Measurements from ENCODE around the gene DAAM1. TPM values are rescaled to one million over a fixed set of nuclear protein-coding genes. Genes with fewer than 3 reads are reported as not detected.

Gene DAAM1
- total RNA-seq, 1 donor from 2014 or later = 67.6 TPM

GRCh38 chr14:59358102-59358501 lies 169.6 kb downstream of the DAAM1 start:
- intact Hi-C loops (cut with DNase I) = no loop called here
- peak overlapping the region; percentile 60 to 73 for H3K27ac ChIP-seq

GRCh38 chr14:59358784-59359183 lies 170.3 kb downstream of the DAAM1 start:
- Histone ChIP-seq H3K9me3 (no peaks in the 10 kb centered on the region), H3K27ac (peak overlapping the region; percentile 60 to 73), H3K4me1 (peaks cover 7 to 36% of the 10 kb centered on the region in 2 donors)

More at GRCh38 chr14:59358102-59358501, 169.6 kb downstream of the DAAM1 start:
- no peaks in the 10 kb centered on the region for H3K27me3 ChIP-seq
- TF ChIP-seq, protein P1, sequence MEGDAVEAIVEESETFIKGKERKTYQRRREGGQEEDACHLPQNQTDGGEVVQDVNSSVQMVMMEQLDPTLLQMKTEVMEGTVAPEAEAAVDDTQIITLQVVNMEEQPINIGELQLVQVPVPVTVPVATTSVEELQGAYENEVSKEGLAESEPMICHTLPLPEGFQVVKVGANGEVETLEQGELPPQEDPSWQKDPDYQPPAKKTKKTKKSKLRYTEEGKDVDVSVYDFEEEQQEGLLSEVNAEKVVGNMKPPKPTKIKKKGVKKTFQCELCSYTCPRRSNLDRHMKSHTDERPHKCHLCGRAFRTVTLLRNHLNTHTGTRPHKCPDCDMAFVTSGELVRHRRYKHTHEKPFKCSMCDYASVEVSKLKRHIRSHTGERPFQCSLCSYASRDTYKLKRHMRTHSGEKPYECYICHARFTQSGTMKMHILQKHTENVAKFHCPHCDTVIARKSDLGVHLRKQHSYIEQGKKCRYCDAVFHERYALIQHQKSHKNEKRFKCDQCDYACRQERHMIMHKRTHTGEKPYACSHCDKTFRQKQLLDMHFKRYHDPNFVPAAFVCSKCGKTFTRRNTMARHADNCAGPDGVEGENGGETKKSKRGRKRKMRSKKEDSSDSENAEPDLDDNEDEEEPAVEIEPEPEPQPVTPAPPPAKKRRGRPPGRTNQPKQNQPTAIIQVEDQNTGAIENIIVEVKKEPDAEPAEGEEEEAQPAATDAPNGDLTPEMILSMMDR (IDR thresholded peaks at IDR 0.05) = no peak
- H3K9me3 ChIP-seq = no peaks in the 10 kb centered on the region
- H3K4me1 ChIP-seq = peaks cover 7 to 32% of the 10 kb centered on the region in 2 donors
- peaks cover 37 to 38% of the 10 kb centered on the region in 2 donors for H3K36me3 ChIP-seq
- no peak overlapping the region for H3K4me3 ChIP-seq
- DNase-seq (ENCODE audit: low spot score in 2 of 2) = peak in 1 of 2 donors; percentile 78

DNA sequence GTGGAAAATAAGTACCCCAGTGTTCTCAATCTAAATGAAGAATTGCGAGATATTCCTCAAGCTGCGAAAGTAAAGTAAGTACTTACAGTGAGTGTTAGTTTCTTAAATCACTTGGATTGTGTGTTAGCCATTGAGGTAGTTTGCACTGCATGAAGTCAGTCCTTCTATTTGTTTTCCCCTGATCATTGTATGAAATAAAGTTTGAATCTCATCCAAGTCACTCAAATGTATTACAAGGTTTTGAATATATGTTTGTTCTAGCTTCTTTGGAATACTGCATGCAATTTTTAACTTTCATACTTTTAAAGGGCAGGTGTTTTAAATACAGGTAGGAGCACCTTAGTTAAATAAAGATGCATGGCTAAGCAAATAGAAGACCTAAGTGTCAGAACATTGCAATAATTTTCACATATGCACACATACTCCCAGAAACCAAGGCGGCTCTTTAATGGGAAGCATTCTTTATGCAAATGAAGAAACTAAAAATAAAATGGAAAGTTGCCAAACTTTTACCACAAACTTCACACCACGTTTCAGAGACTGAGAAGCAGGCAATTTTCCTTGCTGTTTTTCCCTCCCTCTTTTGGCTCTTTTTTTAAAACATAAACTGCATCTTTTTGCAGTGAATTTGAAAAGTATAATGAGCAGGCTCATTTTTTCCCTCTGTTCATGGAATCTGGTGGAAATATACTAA lies 171.1 kb downstream of the DAAM1 start:
- intact Hi-C loops (cut with DNase I) = loop anchor here (5.0 kb wide), 1 partner anchor 63 kb away; no protein-coding TSS in a partner anchor
- Histone ChIP-seq H3K4me1 (peaks cover 7 to 36% of the 10 kb centered on the region in 2 donors), H3K9me3 (no peaks in the 10 kb centered on the region), H3K27me3 (no peaks in the 10 kb centered on the region), H3K4me3 (no peak overlapping the region), H3K36me3 (peaks cover 27 to 31% of the 10 kb centered on the region in 2 donors), H3K27ac (no peak overlapping the region)
- no peak for DNase-seq (ENCODE audit: low spot score in 2 of 2)
- TF ChIP-seq, protein P1 (IDR thresholded peaks at IDR 0.05) = no peak

More at GRCh38 chr14:59358784-59359183, 170.3 kb downstream of the DAAM1 start:
- no peak overlapping the region for H3K4me3 ChIP-seq
- no peaks in the 10 kb centered on the region for H3K27me3 ChIP-seq
- intact Hi-C loops (cut with DNase I) = no loop called here
- no peak for DNase-seq (ENCODE audit: low spot score in 2 of 2)
- peaks cover 31 to 35% of the 10 kb centered on the region in 2 donors for H3K36me3 ChIP-seq
- TF ChIP-seq, protein P1 (IDR thresholded peaks at IDR 0.05) = no peak

DNA sequence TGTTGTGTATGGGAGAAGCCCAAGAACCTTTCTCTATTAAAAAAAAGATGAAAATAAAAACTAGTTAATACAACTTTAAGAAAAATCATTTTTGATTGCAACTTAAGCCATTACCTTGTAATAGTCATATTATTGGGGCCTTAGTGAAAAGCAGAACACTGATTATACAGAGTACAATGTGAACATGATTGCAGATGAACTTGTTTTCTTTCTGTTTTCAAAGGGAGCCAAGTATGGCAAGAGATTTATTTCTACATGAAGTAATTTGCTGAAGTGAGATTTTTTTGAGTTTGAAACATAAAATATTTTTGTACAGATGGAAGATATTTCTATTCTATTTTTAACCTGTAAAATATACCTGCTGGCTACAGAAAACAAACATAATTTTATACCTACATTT lies 171.8 kb downstream of the DAAM1 start:
- no peaks in the 10 kb centered on the region for H3K27me3 ChIP-seq
- H3K9me3 ChIP-seq = no peaks in the 10 kb centered on the region
- intact Hi-C loops (cut with DNase I) = loop anchor here (5.0 kb wide), 1 partner anchor 62 kb away; no protein-coding TSS in a partner anchor
- peaks cover 7 to 36% of the 10 kb centered on the region in 2 donors for H3K4me1 ChIP-seq
- H3K36me3 ChIP-seq = peaks cover 24 to 29% of the 10 kb centered on the region in 2 donors
- DNase-seq (ENCODE audit: low spot score in 2 of 2) = no peak
- no peak overlapping the region for H3K4me3 ChIP-seq
- no peak overlapping the region for H3K27ac ChIP-seq
- TF ChIP-seq, protein P1 (IDR thresholded peaks at IDR 0.05) = no peak

DNA sequence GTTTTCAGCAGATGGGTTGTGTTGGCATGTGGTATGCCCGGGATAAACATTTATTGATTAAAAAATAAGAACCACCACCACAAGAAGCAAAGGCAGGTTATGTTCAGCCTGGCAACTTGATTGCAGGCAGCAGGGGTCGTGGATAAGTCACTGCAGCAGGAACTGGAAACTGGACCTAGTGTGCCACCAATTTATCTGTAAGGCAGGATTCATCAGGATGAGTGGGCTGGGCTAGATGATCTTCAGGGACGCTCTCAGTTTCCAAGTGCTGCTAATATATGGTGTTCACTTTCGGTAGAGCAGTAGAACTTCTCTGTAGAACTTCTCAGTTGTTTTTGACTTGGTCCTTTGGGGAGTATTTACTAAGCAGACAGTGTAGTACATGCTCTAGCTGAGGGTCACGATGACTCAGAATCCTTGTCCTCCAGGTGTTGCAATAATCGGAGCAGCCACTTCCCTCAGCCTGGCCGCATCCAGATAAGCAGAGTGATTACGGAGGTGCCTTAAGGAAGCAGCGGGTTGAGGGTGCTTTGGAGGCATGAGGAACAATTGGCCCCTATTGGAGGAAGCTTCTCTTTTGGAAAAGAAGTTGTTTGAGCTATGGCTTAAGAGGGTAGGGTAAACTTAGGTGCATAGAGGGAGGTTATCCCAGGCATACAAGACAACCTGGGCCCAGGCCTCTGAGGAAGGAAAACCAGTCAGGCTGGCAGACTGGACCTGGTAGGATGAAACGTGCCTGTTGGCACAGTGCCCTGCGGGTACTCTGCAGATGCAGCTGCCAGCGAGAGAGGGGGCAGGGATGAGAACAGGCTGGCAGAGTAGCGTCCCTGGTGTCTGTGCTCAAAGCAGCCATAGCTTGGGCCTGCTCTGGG lies 172.7 kb downstream of the DAAM1 start:
- TF ChIP-seq, protein P1 (IDR thresholded peaks at IDR 0.05) = no peak
- Histone ChIP-seq H3K9me3 (no peaks in the 10 kb centered on the region), H3K4me3 (no peak overlapping the region), H3K27me3 (no peaks in the 10 kb centered on the region), H3K27ac (peak overlapping the region in 1 of 2 donors; percentile 33), H3K4me1 (peaks cover 7 to 36% of the 10 kb centered on the region in 2 donors), H3K36me3 (peaks cover 16 to 20% of the 10 kb centered on the region in 2 donors)
- intact Hi-C loops (cut with DNase I) = loop anchor here (5.0 kb wide), 1 partner anchor 61 kb away; no protein-coding TSS in a partner anchor
- DNase-seq (ENCODE audit: low spot score in 2 of 2) = no peak
